GM20431 (cell line): ENCODE measurements around the gene STK32C.
"Not testable (repeated sequence)": the region's sequence is repeated elsewhere in the genome, so short reads cannot be mapped to it uniquely, and the experiment has no call there.

Experiments used
- in situ Hi-C: fragments of 300-500 bp; cut with MseI, MboI; formaldehyde crosslinking; loops from one replicate; pipeline ENCODE4 v1.15.0; 2020; ENCODE audit warnings: low sequenced_read_pairs; ENCODE audit not compliant: unreplicated experiment

The STK32C gene

DNA sequence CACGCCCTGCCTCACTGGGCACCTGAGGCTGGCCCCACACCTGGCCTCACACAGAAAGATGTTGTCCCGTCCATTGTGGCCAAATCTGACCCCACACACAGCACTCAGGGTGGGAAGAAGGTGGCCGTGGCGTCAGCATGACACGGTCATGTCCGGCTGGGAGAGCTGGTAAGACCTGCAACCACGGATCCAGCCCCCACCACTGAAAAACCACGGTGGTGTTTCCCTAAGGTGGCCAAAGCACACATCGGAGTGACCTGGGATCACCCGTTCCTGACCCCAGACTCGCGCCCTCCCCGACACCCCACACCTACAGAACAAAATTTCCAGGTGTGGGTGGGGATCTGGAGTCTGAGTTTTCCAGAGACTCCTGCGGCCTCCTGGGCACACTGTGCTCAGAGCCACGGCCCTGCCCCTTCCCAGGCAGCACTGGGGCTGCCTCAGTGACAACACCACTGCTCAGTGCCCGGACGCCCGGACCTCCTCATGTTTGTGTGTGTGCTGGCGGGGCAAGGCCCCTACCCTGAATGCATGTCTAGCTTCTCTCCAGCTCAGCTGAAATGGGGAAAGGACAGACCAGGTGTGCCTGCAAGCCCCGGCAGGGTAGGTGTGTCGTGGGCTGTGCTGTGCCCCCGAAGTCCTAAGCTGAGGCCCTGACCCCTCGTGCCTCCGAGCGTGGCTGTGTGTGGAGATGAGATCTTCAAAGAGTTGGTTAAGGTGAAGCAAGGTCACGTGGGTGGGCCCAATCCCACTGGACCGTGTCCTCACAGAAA, 36.1 kb downstream of the STK32C start:
- in situ Hi-C loops: no loop called here

DNA sequence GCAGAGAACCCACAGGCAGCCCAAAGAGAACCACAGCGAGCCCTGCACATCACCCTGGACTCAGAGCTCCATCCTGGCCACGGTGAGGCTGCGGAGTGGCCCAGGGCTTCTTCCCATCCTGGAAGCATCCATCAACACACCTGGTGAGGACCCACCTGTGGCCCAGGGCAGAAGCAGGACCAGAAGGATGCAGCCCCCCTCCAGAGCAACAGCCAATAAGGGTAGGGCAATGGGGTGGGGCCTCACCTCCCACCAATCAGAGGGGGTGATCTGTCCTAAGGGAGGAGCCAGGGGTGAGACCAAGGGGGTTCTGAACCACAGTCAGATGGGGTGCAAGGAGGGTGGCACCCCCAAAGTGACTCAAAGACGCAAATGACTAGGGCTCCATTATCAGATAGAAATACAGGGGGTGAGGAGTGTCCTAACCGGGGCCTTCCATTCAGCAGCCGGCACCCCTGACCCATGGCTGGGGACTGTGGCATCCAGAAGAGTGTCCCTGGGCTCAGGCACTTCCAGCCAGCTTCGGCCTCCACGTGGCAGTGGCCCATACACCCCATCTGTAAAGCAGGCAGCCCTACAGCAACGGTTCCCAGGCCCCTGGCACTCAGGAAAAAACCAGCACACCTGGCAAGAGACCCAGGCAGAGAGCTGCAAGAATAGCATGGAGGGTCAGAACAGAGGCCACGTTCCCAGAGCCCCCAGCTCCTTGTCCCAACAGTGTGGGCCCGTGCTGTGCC, 36.9 kb downstream of the STK32C start:
- in situ Hi-C loops: no loop called here

DNA sequence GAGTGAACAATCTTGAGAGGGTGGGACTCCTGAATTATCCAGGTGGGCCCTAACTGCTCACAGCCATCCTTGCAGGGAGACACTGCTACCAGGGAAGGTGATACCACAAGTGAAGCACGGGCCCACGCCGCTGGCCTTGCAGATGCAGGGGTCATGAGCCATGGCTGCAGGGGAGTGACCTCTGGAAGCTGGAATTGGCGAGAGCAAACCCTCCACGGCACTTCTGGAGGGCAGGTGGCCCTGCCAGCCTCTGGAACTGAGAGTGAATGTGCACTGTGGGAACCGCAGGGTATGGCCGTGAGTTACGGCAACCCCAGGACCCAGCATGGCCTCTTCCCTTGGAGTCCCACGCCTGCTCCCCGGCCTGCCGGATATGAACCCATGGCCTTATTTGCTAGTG, 37.5 kb downstream of the STK32C start:
- in situ Hi-C loops: no loop called here

DNA sequence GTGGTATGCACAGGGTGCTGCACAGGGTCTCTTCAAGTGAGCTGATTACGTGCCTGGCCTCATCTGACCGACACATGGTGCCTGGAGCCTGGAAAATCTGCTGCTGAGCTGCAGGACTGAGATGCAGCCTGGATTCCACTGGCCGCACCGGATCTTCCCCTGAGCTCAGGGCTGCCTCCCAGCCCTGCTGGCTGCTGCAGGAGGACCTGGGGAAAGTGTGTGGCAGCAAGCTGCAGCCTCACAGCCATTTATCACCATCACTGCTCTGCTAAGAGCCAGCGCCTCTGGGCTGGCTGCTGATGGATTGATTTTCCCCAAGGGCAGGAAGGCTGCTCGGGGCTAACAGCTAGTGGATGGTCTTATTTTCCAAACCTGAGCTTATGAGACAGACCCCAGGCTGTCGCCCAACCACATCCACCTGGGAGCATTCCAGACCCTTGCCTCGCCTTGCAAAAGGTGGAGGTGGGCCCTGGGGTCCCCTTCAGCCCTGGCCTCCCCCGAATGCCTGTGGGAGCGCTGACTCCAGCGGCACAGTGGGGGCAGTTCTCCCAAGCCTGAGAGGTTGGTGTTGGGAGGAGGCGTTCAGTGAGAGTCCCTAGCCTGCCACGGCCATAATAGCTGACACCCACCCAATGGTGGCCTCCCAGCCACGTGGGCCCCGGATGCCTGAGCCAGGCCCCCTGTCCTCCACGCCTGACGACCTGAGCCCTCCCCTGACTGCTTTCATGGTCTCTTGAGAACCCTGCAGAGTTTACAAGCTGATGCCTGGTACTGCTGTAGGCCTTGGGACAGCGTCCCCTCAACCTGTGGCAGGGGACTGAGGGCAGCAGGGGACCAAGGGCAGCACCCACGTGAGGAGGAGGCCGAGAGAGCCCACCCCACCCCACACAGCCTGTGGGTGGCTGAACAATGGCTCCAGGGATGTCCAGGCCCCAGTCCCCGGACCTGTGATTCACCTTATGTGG, 38.2 kb downstream of the STK32C start:
- in situ Hi-C loops: no loop called here

DNA sequence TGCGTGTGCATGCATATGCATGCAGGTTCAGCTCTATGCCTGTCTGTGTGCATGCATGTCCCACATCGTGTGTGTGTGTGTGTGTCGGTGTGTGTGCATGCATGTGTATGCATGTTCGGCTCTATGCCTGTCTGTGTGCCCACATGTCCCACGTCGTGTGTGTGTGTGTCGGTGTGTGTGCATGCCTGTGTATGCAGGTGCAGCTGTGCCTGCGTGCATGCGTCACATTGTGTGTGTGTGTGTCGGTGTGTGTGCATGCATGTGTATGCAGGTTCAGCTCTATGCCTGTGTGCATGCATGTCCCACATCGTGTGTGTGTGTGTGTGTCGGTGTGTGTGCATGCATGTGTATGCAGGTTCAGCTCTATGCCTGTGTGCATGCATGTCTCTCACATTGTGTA, 39.8 kb downstream of the STK32C start:
- in situ Hi-C loops: not testable (repeated sequence)

DNA sequence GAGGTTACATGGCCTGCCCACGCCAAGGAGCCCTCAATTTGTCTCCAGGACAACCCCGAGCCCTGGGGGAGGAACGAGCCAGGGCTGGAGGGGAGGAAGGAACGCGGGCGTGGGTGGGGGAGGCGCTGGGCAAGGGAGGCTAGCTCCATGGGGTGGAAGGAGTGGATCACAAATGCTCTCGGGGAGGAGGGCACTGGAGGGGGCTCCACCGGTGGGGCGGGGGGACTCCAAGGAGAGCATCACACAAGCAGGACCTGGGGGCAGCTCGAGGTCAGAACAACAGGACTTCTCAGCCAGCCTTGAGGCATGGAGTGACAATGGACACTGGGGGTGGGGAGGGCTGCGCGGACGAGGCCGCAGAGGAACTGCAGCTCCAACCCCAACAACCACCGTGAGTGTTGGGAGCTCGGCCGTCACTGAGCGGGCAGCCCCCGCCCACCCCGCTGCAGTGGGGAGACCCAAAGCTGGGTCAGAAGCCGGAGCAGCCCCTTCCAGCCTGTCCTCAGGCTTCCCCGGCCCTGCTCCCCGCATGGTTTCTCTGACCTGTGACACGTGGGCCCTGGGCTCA, 41.1 kb downstream of the STK32C start:
- in situ Hi-C loops: no loop called here

DNA sequence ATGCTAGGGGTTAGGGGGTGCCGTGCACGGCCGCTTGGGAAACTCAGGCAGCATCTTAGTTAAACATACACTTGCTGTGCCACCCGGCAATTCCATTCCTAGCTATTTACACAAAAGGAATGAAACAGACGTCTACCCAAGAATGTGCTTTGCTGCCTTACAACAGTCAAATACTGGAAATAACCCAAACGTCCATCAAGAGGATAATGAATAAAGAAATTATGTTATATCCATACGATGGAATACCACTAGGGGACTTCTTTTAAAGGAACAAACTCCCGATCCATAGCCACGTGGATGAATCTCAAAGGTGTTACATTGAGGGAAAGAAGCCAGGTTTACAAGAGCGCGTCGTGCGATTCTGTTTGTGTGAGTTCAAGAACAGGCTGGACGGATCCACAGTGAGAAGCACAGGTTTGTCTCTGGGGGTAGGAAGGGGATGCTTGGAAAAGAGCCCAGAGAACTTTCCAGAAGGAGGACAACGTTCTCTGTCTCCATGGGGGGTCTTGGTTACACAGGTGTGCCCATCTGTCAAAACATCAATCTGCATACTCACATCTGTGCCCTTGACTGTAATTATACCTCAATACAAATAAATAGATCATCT, 41.8 kb downstream of the STK32C start:
- in situ Hi-C loops: no loop called here

DNA sequence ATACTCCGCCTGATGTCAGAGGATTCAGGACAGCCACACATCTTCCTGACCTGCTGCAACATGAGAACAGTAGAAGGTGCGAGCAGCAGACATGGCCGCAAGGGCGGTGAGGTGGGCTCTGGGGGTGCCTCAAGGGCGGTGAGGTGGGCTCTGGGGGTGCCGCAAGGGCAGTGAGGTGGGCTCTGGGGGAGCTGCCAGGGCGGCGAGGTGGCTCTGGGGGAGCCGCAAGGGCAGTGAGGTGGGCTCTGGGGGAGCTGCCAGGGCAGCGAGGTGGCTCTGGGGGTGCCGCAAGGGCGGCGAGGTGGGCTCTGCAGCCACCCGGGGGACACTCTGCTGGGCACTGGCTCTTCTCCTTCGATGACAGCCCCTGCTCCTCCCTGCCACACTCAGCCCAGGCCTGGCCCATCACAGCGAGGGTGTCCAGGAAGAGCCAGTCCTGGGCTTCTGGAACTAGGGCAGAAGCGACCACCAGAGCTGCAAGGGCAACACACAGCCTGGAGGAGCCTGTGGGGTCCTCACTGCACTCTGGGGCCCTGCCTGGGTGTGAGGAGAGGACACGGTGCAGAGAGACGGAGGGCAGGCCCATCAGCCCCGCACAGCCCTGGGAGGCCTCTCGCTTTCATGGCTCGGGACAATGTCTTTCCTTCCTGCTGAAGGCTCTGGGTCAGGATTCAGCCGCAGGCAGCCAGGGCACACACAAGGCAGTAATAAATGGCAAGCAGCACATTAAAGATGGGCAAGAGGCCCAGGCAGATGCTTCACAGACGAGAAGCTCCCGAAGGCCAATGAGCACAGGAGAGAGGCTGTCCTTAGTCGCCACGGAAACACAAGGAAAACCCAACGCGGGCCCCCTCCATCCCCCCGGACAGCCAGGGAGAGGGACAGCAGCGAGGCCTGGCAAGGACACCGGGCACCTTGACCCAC, 42.5 kb downstream of the STK32C start:
- in situ Hi-C loops: no loop called here

DNA sequence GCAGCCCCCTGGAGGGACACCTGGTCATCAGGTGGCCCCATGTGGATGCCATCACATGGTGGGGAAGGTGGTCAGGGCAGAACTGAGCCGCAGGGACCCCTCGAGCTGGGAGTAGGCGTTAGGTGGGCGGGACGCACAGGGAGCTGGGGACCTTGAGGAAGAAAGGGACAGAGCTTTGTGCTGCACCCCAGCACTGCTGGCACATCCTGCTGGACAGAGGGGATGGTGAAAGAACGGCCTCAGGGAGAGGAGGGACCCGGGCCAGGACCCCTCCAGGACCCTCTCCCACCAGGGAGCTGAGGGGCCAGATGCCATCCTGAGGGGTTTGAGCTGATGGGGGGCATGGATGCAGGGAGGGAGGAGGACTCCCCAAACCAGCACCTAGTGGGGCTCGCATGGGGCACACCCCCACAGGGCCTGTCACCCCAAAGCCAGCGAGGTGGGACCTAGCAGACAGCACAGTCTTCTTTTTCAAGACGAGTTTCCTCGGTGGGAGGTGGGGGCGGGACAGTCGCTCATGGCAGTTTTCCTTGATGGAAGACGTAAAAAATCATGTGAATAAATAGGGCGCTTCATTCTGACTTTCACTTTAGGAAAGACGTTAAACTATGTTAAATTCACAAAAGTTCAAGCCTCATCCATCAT, 43.3 kb downstream of the STK32C start:
- in situ Hi-C loops: no loop called here

DNA sequence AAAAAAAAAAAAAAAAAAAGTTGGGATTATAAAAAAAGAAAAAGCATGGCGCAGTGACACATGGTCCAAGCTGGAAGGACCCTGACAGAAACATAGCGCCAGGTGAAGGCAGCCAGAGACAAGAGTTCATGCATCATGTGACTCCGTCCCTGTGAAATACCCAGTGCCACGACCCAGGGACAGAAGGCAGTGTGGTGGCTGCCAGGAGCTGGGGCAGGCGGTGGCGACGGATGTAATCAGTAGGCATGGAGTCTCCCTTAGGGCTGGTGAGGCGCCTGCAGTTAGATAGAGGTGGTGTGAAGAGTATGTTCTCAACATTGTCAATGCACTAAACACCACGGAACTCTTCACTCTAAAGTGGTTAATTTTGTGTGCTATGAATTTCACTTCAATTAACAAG, 43.9 kb downstream of the STK32C start:
- in situ Hi-C loops: no loop called here

DNA sequence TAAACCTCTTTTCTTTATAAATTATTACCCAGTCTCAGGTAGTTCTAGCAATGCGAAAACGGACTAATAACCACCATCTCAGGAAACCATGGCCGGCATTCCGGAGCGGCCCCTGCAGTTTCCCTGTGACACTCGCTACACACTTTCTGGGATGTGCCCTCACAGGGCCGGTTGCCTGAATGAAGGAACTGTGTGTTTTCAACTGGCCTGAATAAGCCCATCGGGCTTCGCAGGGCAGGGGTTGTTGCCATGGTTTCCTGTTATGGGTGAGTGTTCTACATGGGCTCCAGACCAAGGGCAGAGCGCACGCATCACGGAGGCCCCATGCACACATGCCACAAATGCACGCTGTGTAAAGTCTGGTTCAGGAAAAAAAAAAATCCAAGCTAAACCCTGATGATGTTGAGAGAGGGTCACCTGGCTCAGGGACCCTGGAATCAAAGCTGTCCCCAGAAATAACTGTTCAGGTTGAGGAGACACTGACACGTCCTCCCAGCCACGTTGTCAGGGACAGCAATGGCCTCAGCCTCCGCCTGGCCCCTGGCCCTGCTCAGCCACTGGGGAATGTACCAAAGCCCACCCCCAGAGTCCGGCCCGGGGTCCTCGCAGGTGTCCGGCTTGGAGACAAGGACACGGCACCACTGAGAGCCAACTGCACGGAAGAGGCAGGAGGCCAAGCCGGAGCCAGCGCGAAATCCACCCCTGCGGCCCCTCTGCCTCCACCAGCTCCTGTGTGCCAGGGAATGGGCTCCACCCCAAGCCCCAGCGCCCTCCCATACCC, 47.9 kb downstream of the STK32C start:
- in situ Hi-C loops: no loop called here

DNA sequence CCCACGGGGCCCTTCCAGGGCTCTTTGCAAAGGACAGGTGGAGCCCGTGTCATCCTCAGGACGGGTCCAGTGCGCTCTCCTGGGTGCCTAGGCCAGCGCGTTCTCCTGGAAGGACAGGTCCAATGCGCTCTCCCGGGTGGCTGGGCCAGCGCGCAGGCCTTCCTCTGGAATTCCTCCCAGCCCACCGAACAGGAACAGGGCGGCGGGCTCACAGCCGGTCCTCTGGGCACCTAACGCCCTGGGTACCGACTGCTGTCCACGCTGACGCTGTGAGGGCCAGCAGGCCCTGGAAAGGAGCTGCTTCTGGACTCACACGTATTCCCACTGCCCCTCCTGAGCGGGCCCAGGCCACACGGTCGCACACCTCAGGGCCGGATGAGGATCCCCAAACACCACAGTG, 49.3 kb downstream of the STK32C start:
- in situ Hi-C loops: no loop called here

DNA sequence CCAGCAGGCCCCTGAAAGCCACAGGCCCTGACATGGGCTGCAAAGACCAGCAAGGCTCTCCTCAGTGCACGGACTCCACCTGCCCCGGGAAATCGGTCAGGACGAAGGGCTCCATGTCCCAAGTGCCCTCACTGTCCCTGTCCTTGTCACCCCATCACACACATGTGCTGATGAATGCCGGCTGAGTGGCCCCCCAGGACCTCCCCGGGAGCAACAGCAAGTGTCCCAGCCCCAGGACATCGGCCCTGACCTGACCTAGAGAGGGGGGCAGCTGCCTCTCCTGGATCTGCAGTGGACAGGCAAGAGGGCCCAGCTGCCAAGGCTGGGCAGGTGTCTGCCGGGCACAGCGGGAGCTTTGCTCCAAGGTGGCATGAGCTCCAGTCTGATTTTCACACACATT, 49.8 kb downstream of the STK32C start:
- in situ Hi-C loops: no loop called here

DNA sequence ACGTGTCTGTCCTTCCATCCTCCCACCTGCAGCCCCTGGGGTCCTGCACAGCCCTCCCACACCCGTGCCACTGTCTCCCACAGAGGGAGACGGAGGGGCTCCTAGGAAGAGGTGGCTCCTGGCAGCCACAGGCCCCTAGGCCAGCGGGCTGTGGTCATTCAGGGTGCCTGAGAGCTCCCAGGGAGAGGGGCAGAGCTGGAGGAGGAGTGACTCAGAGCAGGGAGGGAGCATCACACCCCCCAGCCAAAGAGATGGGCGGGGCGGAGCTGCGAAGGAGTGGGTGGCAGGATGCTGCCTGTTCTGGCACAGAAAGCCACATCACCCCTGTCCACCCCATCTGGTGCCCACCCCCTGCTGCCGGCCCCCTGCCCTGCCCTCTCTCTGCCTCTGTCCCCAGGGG, 50.5 kb downstream of the STK32C start:
- in situ Hi-C loops: no loop called here

DNA sequence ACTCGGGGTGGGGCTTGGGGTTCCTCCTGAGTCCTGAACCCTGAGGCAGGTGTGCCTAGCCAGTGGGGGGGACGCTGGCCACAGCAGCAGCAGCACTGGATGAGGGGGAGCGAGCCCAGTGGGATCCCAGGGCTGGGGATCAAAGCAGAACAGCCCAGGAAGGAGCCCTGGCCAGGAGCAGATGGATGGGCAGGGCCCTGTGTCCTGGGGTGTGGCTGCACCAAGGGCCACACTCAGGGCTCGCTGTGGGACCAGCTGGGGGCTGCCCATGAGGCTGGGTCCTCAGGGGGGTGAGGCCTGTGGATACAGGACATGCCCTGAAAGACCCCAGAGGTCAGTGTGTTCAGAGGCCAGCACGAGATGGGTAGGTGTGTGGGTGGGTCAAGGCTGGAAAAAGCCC, 50.9 kb downstream of the STK32C start:
- in situ Hi-C loops: no loop called here

DNA sequence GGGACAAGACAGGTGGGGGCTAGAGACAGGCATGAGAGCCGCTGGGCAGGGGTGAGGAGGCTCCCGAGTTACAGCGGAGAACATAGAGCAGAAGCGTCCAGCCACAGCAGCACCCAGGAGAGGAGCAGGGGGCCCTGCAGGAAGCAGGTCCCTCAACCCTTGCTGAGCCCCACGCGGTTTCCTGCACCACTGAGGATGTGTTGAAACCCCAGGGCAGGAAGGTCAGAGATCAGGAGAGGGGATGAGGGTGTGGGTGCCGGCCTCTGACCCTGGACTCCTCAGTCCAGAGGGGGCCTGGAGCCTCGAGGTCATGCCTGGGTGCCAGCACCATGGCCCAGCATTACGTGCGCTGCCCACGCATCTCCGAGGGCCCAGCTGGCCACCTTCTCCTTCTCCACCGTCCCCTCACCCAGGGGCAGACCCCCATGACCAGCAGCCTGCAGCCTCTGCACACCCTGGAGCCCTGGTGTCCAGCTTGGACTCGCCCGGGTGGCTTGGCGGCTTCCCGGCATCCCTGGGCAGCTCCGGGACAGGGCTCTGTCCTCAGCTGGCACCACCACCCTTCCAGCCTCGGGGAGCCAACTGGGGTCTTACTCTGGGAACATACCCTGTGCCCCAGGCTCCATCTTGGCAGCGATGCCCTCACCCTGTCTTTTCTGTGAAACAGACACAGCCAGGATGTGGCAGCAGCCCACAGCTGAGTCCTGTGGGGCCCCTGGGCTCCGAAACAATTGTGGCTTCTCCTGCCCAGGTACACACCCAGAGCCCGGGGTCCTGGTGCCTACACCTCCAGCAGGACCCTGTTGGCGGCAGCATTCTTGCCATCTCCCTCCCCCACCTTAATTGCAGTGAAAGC, 52.0 kb downstream of the STK32C start:
- in situ Hi-C loops: no loop called here

DNA sequence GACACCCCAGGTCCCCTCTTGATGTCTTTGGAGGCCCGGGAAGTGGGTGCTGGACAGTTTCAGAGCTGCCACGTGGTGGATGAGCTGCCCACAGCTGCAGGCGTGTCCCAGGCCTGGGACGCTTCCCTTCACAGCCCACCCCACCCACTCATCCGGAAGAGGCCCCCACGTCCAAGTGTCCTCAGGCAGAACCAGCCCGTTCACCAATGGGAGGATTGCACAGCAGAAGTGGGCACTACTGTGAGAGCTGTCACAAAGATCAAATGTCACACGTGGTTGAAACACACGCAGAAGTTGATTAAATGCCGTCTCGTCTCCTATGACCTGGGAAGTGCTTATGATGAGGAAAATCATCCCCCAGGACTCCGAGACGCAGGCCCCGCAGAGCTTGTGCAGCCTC, 52.9 kb downstream of the STK32C start:
- in situ Hi-C loops: no loop called here
